GM18870 (cell line): ENCODE results near the gene ITPKB.
"Not testable (repeated sequence)": the region's sequence is repeated elsewhere in the genome, so short reads cannot be mapped to it uniquely, and the experiment has no call there.

Source experiments
- ATAC-seq: cut with Tn5 transposase; IDR thresholded peaks from one replicate; pipeline ENCODE4 v1.9.1; 2021; ENCODE audit warnings: moderate library complexity; ENCODE audit not compliant: unreplicated experiment

Gene ITPKB

GRCh38 chr1:226761322-226761721 is 22.2 kb upstream of the ITPKB start:
- ATAC-seq: no peak

- no peak for ATAC-seq
Observed at GRCh38 chr1:226754793-226755533, 15.9 kb upstream of the ITPKB start.

GRCh38 chr1:226754097-226754496 is 15.0 kb upstream of the ITPKB start:
- ATAC-seq: no peak

- no peak for ATAC-seq
Observed at GRCh38 chr1:226751703-226752102, 12.6 kb upstream of the ITPKB start.

- no peak for ATAC-seq
Observed at GRCh38 chr1:226751214-226751613, 12.1 kb upstream of the ITPKB start.

- no peak for ATAC-seq
Observed at GRCh38 chr1:226749467-226749866, 10.4 kb upstream of the ITPKB start.

GRCh38 chr1:226748306-226748705 is 9.2 kb upstream of the ITPKB start:
- ATAC-seq: no peak

- not testable (repeated sequence) for ATAC-seq
Observed at GRCh38 chr1:226747519-226748263, 8.6 kb upstream of the ITPKB start.

- ATAC-seq: no peak
Observed at GRCh38 chr1:226743259-226743658, 4.2 kb upstream of the ITPKB start.

GRCh38 chr1:226741009-226741408 is 1.9 kb upstream of the ITPKB start:
- no peak for ATAC-seq

GRCh38 chr1:226739696-226740065 is 599 bp upstream of the ITPKB start:
- ATAC-seq: no peak

GRCh38 chr1:226738421-226738994 is 574 bp downstream of the ITPKB start:
- no peak for ATAC-seq

- no peak for ATAC-seq
Observed at GRCh38 chr1:226737819-226738420, 1.2 kb downstream of the ITPKB start.

GRCh38 chr1:226736908-226737818 is 1.9 kb downstream of the ITPKB start:
- ATAC-seq: no peak

- no peak for ATAC-seq
Observed at GRCh38 chr1:226736001-226736907, 2.8 kb downstream of the ITPKB start.

- ATAC-seq: no peak
Observed at GRCh38 chr1:226735576-226735975, 3.5 kb downstream of the ITPKB start.

- ATAC-seq: no peak
Observed at GRCh38 chr1:226734611-226735153, 4.4 kb downstream of the ITPKB start.

- no peak for ATAC-seq
Observed at GRCh38 chr1:226733876-226734275, 5.2 kb downstream of the ITPKB start.

- ATAC-seq: no peak
Observed at GRCh38 chr1:226733304-226733703, 5.8 kb downstream of the ITPKB start.
